ENCODE results near the gene TPP2.

DNA sequence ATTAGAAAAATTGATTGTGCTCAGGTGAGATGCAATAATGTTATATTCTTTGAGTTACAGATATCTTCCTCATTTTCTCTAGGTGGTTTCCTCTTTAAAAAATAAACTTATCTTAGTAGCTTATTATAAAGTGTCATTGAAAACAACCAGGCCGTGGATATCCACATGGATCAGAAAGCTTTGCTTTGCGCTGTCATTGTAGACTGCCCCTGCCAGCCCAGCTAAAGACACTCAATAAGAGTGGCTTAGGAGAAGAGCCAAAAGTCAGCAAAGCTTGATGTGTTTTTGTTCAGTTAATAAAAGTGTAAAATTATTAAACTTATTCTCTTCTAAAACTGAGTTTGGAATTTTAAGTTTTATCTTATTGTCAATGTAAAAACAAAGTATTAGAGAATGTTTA, 34.4 kb downstream of the TPP2 start:
- TF ChIP-seq EZH2phosphoT487 (IDR thresholded peaks at IDR 0.05; ENCODE audit: borderline replicate concordance, low read length) (no peak), CTCF (IDR thresholded peaks at IDR 0.05; ENCODE audit: low read depth, low read length, poor library complexity, severe bottlenecking) (no peak)

Data from DOHH2 (cell line).